HL-60 (cell line): ENCODE measurements around the gene TOX4.

Experiments used
- DNase-seq, 2 experiments: peaks; one replicate each; pipeline ENCODE4 v3.0.0-alpha.2; 2010 to 2020; ENCODE audit warnings: low read depth in 1 of 2, low spot score in 1 of 2
- H3K27ac ChIP-seq: fragments of 250-450 bp; sonication (Bioruptor Pico); replicated peaks from 2 replicates; pipeline ENCODE4 v1.5.1; 2020; ENCODE audit warnings: mild to moderate bottlenecking, moderate library complexity
- H3K27me3 ChIP-seq: fragments of 250-450 bp; sonication (Bioruptor Pico); 2 replicates; pipeline ENCODE4 v1.5.1; 2021; ENCODE audit warnings: mild to moderate bottlenecking, moderate library complexity; ENCODE audit not compliant: insufficient read depth, poor library complexity, severe bottlenecking
- H3K4me3 ChIP-seq: replicated peaks from 2 replicates; pipeline ENCODE4 v1.5.1; 2011; ENCODE audit warnings: mild to moderate bottlenecking, control low read depth, low read length; ENCODE audit not compliant: insufficient read depth
- GABPA ChIP-seq: IDR thresholded peaks from 2 replicates; pipeline ENCODE4 v1.6.1; 2012; ENCODE audit warnings: low read depth
- POLR2AphosphoS5 ChIP-seq: IDR thresholded peaks from 2 replicates; pipeline ENCODE4 v1.6.1; 2012; ENCODE audit warnings: low read depth
- SPI1 ChIP-seq: IDR thresholded peaks from 2 replicates; pipeline ENCODE4 v1.6.1; 2012; ENCODE audit warnings: low read depth, mild to moderate bottlenecking, borderline replicate concordance
- TF ChIP-seq, protein P1 (sequence below): IDR thresholded peaks from one replicate; pipeline ENCODE4 v1.5.1; 2011; ENCODE audit warnings: low read length, control low read depth, inconsistent platforms; ENCODE audit not compliant: insufficient read depth
- TF ChIP-seq, protein P2 (sequence below): IDR thresholded peaks from 2 replicates; pipeline ENCODE4 v1.6.1; 2012; ENCODE audit warnings: low read depth; ENCODE audit not compliant: insufficient replicate concordance

Gene TOX4

DNA sequence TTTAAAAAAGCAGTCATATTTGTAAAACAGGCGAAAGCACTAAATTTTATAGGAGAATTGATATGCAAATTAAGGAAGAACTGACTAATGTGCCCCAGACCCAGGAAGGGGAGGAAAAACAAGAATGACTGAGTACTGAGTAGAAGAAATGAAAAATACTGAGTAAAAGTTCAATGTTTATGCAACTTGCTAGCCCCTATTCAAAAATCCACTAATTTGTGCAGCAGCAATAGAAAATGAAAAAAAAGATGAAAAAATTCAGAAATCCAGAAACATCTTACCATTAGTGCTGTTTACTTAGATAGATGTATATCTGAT is 27.1 kb upstream of the TOX4 start:
- Histone ChIP-seq H3K27ac (no peak overlapping the region), H3K4me3 (no peak overlapping the region), H3K27me3 (no peaks in the 10 kb centered on the region)
- DNase-seq, result no peak
- TF ChIP-seq POLR2AphosphoS5 (no peak), GABPA (no peak), SPI1 (no peak)
- TF ChIP-seq, protein P1, sequence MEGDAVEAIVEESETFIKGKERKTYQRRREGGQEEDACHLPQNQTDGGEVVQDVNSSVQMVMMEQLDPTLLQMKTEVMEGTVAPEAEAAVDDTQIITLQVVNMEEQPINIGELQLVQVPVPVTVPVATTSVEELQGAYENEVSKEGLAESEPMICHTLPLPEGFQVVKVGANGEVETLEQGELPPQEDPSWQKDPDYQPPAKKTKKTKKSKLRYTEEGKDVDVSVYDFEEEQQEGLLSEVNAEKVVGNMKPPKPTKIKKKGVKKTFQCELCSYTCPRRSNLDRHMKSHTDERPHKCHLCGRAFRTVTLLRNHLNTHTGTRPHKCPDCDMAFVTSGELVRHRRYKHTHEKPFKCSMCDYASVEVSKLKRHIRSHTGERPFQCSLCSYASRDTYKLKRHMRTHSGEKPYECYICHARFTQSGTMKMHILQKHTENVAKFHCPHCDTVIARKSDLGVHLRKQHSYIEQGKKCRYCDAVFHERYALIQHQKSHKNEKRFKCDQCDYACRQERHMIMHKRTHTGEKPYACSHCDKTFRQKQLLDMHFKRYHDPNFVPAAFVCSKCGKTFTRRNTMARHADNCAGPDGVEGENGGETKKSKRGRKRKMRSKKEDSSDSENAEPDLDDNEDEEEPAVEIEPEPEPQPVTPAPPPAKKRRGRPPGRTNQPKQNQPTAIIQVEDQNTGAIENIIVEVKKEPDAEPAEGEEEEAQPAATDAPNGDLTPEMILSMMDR, result no peak
- TF ChIP-seq, protein P2, sequence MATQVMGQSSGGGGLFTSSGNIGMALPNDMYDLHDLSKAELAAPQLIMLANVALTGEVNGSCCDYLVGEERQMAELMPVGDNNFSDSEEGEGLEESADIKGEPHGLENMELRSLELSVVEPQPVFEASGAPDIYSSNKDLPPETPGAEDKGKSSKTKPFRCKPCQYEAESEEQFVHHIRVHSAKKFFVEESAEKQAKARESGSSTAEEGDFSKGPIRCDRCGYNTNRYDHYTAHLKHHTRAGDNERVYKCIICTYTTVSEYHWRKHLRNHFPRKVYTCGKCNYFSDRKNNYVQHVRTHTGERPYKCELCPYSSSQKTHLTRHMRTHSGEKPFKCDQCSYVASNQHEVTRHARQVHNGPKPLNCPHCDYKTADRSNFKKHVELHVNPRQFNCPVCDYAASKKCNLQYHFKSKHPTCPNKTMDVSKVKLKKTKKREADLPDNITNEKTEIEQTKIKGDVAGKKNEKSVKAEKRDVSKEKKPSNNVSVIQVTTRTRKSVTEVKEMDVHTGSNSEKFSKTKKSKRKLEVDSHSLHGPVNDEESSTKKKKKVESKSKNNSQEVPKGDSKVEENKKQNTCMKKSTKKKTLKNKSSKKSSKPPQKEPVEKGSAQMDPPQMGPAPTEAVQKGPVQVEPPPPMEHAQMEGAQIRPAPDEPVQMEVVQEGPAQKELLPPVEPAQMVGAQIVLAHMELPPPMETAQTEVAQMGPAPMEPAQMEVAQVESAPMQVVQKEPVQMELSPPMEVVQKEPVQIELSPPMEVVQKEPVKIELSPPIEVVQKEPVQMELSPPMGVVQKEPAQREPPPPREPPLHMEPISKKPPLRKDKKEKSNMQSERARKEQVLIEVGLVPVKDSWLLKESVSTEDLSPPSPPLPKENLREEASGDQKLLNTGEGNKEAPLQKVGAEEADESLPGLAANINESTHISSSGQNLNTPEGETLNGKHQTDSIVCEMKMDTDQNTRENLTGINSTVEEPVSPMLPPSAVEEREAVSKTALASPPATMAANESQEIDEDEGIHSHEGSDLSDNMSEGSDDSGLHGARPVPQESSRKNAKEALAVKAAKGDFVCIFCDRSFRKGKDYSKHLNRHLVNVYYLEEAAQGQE, result no peak

DNA sequence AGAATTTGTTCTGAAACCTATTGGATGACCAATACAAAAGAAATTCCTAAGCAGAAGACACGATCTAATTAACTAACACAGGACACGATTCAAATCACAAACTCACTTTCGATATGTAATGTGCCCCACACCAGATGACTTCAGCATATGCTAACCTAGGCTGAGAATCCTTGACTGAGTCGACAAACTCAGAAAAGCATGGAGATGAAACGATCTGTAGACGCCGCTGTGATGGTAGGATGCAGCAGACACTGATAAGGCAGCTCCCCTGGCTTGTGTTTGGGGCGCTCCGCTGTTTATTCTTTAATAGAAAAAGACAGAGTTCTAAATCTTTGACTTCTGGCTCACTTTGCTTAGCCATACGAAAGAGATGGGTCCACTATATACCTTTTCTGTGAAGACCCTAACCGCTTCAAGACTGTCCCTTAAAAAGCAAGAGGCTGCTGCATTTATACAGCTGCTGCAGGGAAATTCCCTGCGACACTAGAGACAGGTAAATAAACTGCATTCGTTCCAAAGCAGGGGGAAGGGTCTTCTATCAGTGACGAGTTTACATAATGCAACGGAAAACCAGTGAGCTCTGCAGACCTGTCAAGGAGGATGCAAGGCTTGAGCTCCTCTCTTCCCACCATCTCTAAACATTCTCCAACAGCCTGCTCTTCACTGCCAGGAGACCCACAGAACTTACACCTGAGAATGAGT is 22.0 kb upstream of the TOX4 start:
- no peaks in the 10 kb centered on the region for H3K27me3 ChIP-seq
- TF ChIP-seq, protein P2, result no peak
- TF ChIP-seq, protein P1, result no peak
- no peak for TF ChIP-seq POLR2AphosphoS5
- TF ChIP-seq SPI1, result no peak
- TF ChIP-seq GABPA, result no peak
- H3K4me3 ChIP-seq, result peak overlapping the region; percentile 92
- peak overlapping the region; percentile 85 for H3K27ac ChIP-seq
- DNase-seq, result no peak

DNA sequence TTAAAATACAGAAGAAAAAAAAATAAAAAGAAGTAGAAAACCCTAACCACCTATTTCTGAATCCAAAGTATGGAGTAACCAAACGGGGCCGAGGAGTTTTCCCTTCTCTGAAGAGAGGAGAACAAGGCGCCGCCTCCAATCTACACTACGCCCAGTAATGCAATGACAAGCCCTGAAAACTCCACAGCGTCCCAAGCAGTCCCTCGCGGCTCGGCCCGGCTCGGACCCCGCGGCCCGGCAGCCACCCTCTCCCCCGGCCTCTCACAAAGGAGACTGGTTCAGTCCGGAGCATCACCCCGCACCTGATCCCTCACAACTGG is 21.4 kb upstream of the TOX4 start:
- TF ChIP-seq GABPA, result no peak
- TF ChIP-seq SPI1, result no peak
- no peak for TF ChIP-seq POLR2AphosphoS5
- TF ChIP-seq, protein P1, result no peak
- TF ChIP-seq, protein P2, result no peak
- H3K27ac ChIP-seq, result peak overlapping the region; percentile 85
- H3K4me3 ChIP-seq, result peak overlapping the region; percentile 92
- H3K27me3 ChIP-seq, result no peaks in the 10 kb centered on the region
- no peak for DNase-seq
